HepG2 (cell line): ENCODE results near the gene GNMT. TPM values are rescaled to one million over a fixed set of nuclear protein-coding genes. Genes with fewer than 3 reads are reported as not detected.

Source experiments
- BRD4 ChIP-seq: sonication (generic); formaldehyde crosslinking; IDR thresholded peaks from 2 replicates; pipeline ENCODE4 v1.4.0; 2020; ENCODE audit warnings: missing genetic modification reagents
- CREM ChIP-seq, 2 experiments: sonication (generic) in 1 of 2; formaldehyde crosslinking in 1 of 2; IDR thresholded peaks; 2 replicates each; pipeline versions ENCODE4 v1.4.0 to v1.6.1; 2016 to 2020; ENCODE audit warnings: antibody characterized with exemption in 1 of 2, mild to moderate bottlenecking in 1 of 2, missing genetic modification reagents in 1 of 2
- HOXA7 ChIP-seq: sonication (generic); formaldehyde crosslinking; IDR thresholded peaks from 2 replicates; pipeline ENCODE4 v1.8.1; 2022; ENCODE audit warnings: mild to moderate bottlenecking, missing genetic modification reagents, moderate library complexity
- KDM6A ChIP-seq: IDR thresholded peaks from 2 replicates; pipeline ENCODE4 v1.6.1; 2016; ENCODE audit warnings: low read depth
- MAZ ChIP-seq, 2 experiments: sonication (generic) in 1 of 2; formaldehyde crosslinking in 1 of 2; IDR thresholded peaks; 2 replicates each; pipeline versions ENCODE4 v1.5.0 to v1.6.1; 2012 to 2020; ENCODE audit warnings: low read depth in 2 of 2, mild to moderate bottlenecking in 2 of 2, borderline replicate concordance in 1 of 2, improper control_type of control experiment in 1 of 2, low read length in 1 of 2, missing genetic modification reagents in 1 of 2, moderate library complexity in 1 of 2
- MEF2D ChIP-seq: sonication (generic); formaldehyde crosslinking; IDR thresholded peaks from 2 replicates; pipeline ENCODE4 v1.5.1; 2020; ENCODE audit warnings: mild to moderate bottlenecking, missing genetic modification reagents
- NFKB2 ChIP-seq: sonication (generic); formaldehyde crosslinking; IDR thresholded peaks from 2 replicates; pipeline ENCODE4 v1.4.0; 2020; ENCODE audit warnings: missing genetic modification reagents, borderline replicate concordance
- NONO ChIP-seq, 2 experiments: fragments of 450-650 bp in 1 of 2; sonication (generic) in 1 of 2; formaldehyde crosslinking in 1 of 2; IDR thresholded peaks in 1 of 2; conservative IDR thresholded peaks in 1 of 2; 2 replicates each; pipeline versions ENCODE4 v1.6.1 to v1.8.0; 2017 to 2022; ENCODE audit warnings: mild to moderate bottlenecking in 1 of 2, missing genetic modification reagents in 1 of 2, moderate library complexity in 1 of 2
- SETDB1 ChIP-seq: sonication (generic); formaldehyde crosslinking; IDR thresholded peaks from 2 replicates; pipeline ENCODE4 v1.5.1; 2020; ENCODE audit warnings: missing genetic modification reagents, mild to moderate bottlenecking, borderline replicate concordance
- SOX13 ChIP-seq, 3 experiments: fragments of 450-650 bp in 1 of 3; sonication (generic) in 1 of 3; formaldehyde crosslinking in 1 of 3; IDR thresholded peaks in 2 of 3; conservative IDR thresholded peaks in 1 of 3; 2 replicates each; pipeline versions ENCODE4 v1.5.0 to v1.6.1; 2016 to 2020; ENCODE audit warnings: antibody characterized with exemption in 1 of 3, mild to moderate bottlenecking in 1 of 3, missing compliant biosample characterization in 1 of 3, missing genetic modification reagents in 1 of 3, moderate library complexity in 1 of 3
- TBX3 ChIP-seq: fragments of 450-650 bp; IDR thresholded peaks from 2 replicates; pipeline ENCODE4 v1.6.1; 2017; ENCODE audit warnings: antibody characterized with exemption, mild to moderate bottlenecking, inconsistent platforms, borderline replicate concordance
- TMF1 ChIP-seq: sonication (generic); formaldehyde crosslinking; IDR thresholded peaks from 2 replicates; pipeline ENCODE4 v1.8.1; 2022; ENCODE audit warnings: low read depth, missing genetic modification reagents
- TOPORS ChIP-seq: sonication (generic); formaldehyde crosslinking; IDR thresholded peaks from 2 replicates; pipeline ENCODE4 v1.8.0; 2023; ENCODE audit warnings: mild to moderate bottlenecking, missing genetic modification reagents
- U2AF1 ChIP-seq: fragments of 200-400 bp; formaldehyde crosslinking; optimal IDR thresholded peaks from 2 replicates; pipeline ENCODE3; 2017; ENCODE audit warnings: mild to moderate bottlenecking, low read depth, low read length
- XBP1 ChIP-seq: sonication (generic); formaldehyde crosslinking; IDR thresholded peaks from 2 replicates; pipeline ENCODE4 v1.5.0; 2020; ENCODE audit warnings: missing genetic modification reagents
- ZNF24 ChIP-seq: fragments of 450-650 bp; IDR thresholded peaks from 2 replicates; pipeline ENCODE4 v1.6.1; 2017; ENCODE audit warnings: antibody characterized with exemption, mild to moderate bottlenecking
- ZNF605 ChIP-seq: sonication (generic); formaldehyde crosslinking; IDR thresholded peaks from 2 replicates; pipeline ENCODE4 v1.8.0; 2022; ENCODE audit warnings: mild to moderate bottlenecking, missing genetic modification reagents
- ZNF616 ChIP-seq: sonication (generic); formaldehyde crosslinking; IDR thresholded peaks from 2 replicates; pipeline ENCODE4 v1.5.0; 2020; ENCODE audit warnings: low read depth, mild to moderate bottlenecking, missing genetic modification reagents
- ZNF687 ChIP-seq: sonication (generic); formaldehyde crosslinking; IDR thresholded peaks from 2 replicates; pipeline ENCODE4 v1.5.1; 2020; ENCODE audit warnings: mild to moderate bottlenecking, missing genetic modification reagents, moderate library complexity
- ZNF777 ChIP-seq: sonication (generic); formaldehyde crosslinking; IDR thresholded peaks from 2 replicates; pipeline ENCODE4 v1.4.0; 2020; ENCODE audit warnings: missing genetic modification reagents
- ZNF883 ChIP-seq: sonication (generic); formaldehyde crosslinking; IDR thresholded peaks from 2 replicates; pipeline ENCODE4 v1.5.1; 2020; ENCODE audit warnings: mild to moderate bottlenecking, missing genetic modification reagents; ENCODE audit errors: not compliant biosample characterization
- polyA plus RNA-seq, 8 experiments: library from polyadenylated mRNA; depleted of rRNA in 3 of 8; stranded (reverse) in 7 of 8; unstranded in 1 of 8; fragments of >200 nt; fragmentation: Illumina TruSeq in 4 of 8; extraction: Trizol in 4 of 8; gene quantifications; 2 replicates each; pipeline versions ENCODE4 v1.2.1 to v1.2.3, GENCODE V29; 2011 to 2016; ENCODE audit warnings: low read depth in 4 of 8, missing spikeins in 1 of 8, mixed read lengths in 1 of 8; ENCODE audit not compliant: insufficient read depth in 1 of 8
- total RNA-seq, 5 experiments: library from RNA; depleted of rRNA; stranded (reverse); fragments of >200 nt; fragmentation: Illumina TruSeq; extraction: Trizol; gene quantifications; 2 replicates each; pipeline ENCODE4 v1.2.3, GENCODE V29; 2016; ENCODE audit warnings: low read depth in 1 of 5
- TF ChIP-seq, protein P1 (sequence below): sonication (generic); formaldehyde crosslinking; IDR thresholded peaks from 2 replicates; pipeline ENCODE4 v1.8.1; 2023; ENCODE audit warnings: mild to moderate bottlenecking, missing genetic modification reagents, borderline replicate concordance
- TF ChIP-seq, protein P2 (sequence below): IDR thresholded peaks from 2 replicates; pipeline ENCODE4 v1.6.1; 2016; ENCODE audit warnings: mild to moderate bottlenecking

Gene GNMT
- total and polyA plus RNA-seq, 2 of the 13 experiments (the other 11 are each of a cell fraction or from before 2014, with no cell fraction given) = 2.8 to 7.0 TPM

DNA sequence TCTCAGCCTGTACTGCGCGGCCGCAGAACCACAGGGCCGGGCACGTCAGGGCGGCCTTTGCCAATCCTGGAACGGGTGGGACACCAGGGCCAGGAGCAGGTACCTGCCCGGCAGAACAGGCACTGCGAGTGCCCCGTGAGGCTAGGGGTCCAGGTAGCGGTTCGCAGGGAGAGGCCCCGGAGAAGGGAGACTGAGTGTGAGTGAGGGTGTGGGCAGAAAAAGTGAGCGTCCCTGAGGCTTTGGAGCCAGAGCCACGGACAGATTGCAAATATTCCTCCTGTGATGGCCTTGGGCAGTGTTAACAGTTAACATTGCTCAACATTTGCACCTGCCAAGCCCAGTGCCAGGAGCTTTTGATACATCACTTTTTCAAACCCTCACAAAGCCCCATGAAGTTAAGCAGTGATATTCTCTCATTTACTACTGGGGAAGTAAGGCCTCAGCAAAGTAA, 491 bp downstream of the GNMT start (continued):
- 0 out of 2 replicates have a peak, but pooled peaks have one; percentile 6 for TF ChIP-seq ZNF616 (CRISPR knock-in tag)
- TF ChIP-seq ZNF883 (CRISPR knock-in tag) = no peak
- TF ChIP-seq CREM (IDR thresholded peaks at IDR 0.05) = no peak
- no peak for TF ChIP-seq CREM (CRISPR knock-in tag; IDR thresholded peaks at IDR 0.05)
- TF ChIP-seq, protein P1, sequence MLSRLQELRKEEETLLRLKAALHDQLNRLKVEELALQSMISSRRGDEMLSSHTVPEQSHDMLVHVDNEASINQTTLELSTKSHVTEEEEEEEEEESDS (CRISPR knock-in tag) = no peak
- TF ChIP-seq TBX3 = no peak
- TF ChIP-seq ZNF687 (CRISPR knock-in tag) = peak; percentile 55; the same call in 1 of the 2 replicates
- TF ChIP-seq TMF1 (CRISPR knock-in tag) = 0 out of 2 replicates have a peak, but pooled peaks have one; percentile 21
- peak; percentile 35; the same call in 1 of the 2 replicates for TF ChIP-seq ZNF605 (CRISPR knock-in tag)
- TF ChIP-seq NFKB2 = 0 out of 2 replicates have a peak, but pooled peaks have one; percentile 19
- TF ChIP-seq ZNF777 = peak; percentile 46; the same call in 1 of the 2 replicates
- TF ChIP-seq MAZ (IDR thresholded peaks at IDR 0.05; ENCODE audit: borderline replicate concordance, low read depth, low read length) = no peak
- 0 out of 2 replicates have a peak, but pooled peaks have one; percentile 36 for TF ChIP-seq MAZ (CRISPR knock-in tag; IDR thresholded peaks at IDR 0.05; ENCODE audit: low read depth)
- no peak for TF ChIP-seq NONO (IDR thresholded peaks at IDR 0.05)
- no peak for TF ChIP-seq NONO (CRISPR knock-in tag; conservative IDR thresholded peaks at IDR 0.05)
- TF ChIP-seq SOX13 (IDR thresholded peaks at IDR 0.05) = no peak
- TF ChIP-seq SOX13 (CRISPR knock-in tag; conservative IDR thresholded peaks at IDR 0.05 in 1 of 2, IDR thresholded peaks at IDR 0.05 in 1 of 2) = 0 out of 4 replicates have a peak, but pooled peaks of 1 of the 2 experiments have one; percentile 20
- no peak for TF ChIP-seq KDM6A (CRISPR knock-in tag)
- TF ChIP-seq ZNF24 = 0 out of 2 replicates have a peak, but pooled peaks have one; percentile 22
- 0 out of 2 replicates have a peak, but pooled peaks have one; percentile 20 for TF ChIP-seq TOPORS
- TF ChIP-seq, protein P2, sequence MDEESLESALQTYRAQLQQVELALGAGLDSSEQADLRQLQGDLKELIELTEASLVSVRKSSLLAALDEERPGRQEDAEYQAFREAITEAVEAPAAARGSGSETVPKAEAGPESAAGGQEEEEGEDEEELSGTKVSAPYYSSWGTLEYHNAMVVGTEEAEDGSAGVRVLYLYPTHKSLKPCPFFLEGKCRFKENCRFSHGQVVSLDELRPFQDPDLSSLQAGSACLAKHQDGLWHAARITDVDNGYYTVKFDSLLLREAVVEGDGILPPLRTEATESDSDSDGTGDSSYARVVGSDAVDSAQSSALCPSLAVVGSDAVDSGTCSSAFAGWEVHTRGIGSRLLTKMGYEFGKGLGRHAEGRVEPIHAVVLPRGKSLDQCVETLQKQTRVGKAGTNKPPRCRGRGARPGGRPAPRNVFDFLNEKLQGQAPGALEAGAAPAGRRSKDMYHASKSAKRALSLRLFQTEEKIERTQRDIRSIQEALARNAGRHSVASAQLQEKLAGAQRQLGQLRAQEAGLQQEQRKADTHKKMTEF (CRISPR knock-in tag) = peak; percentile 6; the same call in 1 of the 2 replicates
- no peak for TF ChIP-seq HOXA7 (CRISPR knock-in tag)
- TF ChIP-seq SETDB1 (CRISPR knock-in tag) = no peak
- no peak for TF ChIP-seq XBP1 (CRISPR knock-in tag)
- no peak for TF ChIP-seq BRD4 (CRISPR knock-in tag)
- TF ChIP-seq MEF2D (CRISPR knock-in tag) = no peak
- TF ChIP-seq U2AF1 = peak; percentile 18
